SU-DHL-6 (cell line): ENCODE measurements around the gene RPS6KA4.

Experiments
- H2AFZ ChIP-seq: fragments of 200-600 bp; sonication (generic); 2 replicates; pipeline ENCODE4 v1.6.1; 2014; ENCODE audit warnings: low read depth, mild to moderate bottlenecking, moderate library complexity, mixed read lengths, antibody characterized with exemption, low read length; ENCODE audit not compliant: severe bottlenecking
- H3F3A ChIP-seq: fragments of 200-600 bp; shearing (Covaris generic); 2 replicates; pipeline ENCODE4 v1.6.0; 2016; ENCODE audit warnings: antibody characterized with exemption, mild to moderate bottlenecking; ENCODE audit not compliant: insufficient read depth
- H3K27ac ChIP-seq: fragments of 200-600 bp; sonication (generic); 2 replicates; pipeline ENCODE4 v1.5.1; 2016; ENCODE audit warnings: low read depth, mild to moderate bottlenecking, low read length, moderate library complexity, mixed read lengths
- H3K27me3 ChIP-seq: fragments of 200-600 bp; sonication (generic), shearing (Covaris generic); 2 replicates; pipeline ENCODE4 v1.6.0; 2014; ENCODE audit warnings: mild to moderate bottlenecking, low read length
- H3K36me3 ChIP-seq: fragments of 200-600 bp; sonication (generic); 2 replicates; pipeline ENCODE4 v1.6.1; 2014; ENCODE audit warnings: mild to moderate bottlenecking, low read length, mixed read lengths
- H3K4me2 ChIP-seq: fragments of 300-600, 200-600 bp; shearing (Covaris generic), sonication (generic); 2 replicates; pipeline ENCODE4 v1.6.0; 2014; ENCODE audit warnings: low read length, low read depth, mild to moderate bottlenecking; ENCODE audit not compliant: poor library complexity, severe bottlenecking
- H3K4me3 ChIP-seq: fragments of 200-600 bp; sonication (generic); 2 replicates; pipeline ENCODE4 v1.5.1; 2014; ENCODE audit warnings: antibody characterized with exemption, low read length, mild to moderate bottlenecking, mixed read lengths; ENCODE audit not compliant: insufficient read depth, poor library complexity, severe bottlenecking
- H3K79me2 ChIP-seq: fragments of 200-600 bp; sonication (generic); 2 replicates; pipeline ENCODE4 v1.6.1; 2014; ENCODE audit warnings: mild to moderate bottlenecking, low read length, moderate library complexity; ENCODE audit not compliant: insufficient read depth
- H3K9ac ChIP-seq: fragments of 200-600 bp; sonication (generic); 2 replicates; pipeline ENCODE4 v1.7.0; 2014; ENCODE audit warnings: mild to moderate bottlenecking, low read length
- H3K9me2 ChIP-seq: fragments of 200-600 bp; sonication (generic); replicated peaks from 2 replicates; pipeline ENCODE4 v1.6.1; 2014; ENCODE audit warnings: low read length; ENCODE audit not compliant: insufficient read depth
- H3K9me3 ChIP-seq: fragments of 200-600 bp; sonication (generic); 2 replicates; pipeline ENCODE4 v1.6.1; 2014; ENCODE audit warnings: low read length, mixed read lengths; ENCODE audit not compliant: insufficient read depth
- H4K20me1 ChIP-seq: fragments of 200-600 bp; sonication (generic); 2 replicates; pipeline ENCODE4 v1.6.1; 2014; ENCODE audit warnings: low read depth, mild to moderate bottlenecking, antibody characterized with exemption, low read length, moderate library complexity, mixed read lengths
- CTCF ChIP-seq: fragments of 200-600 bp; sonication (generic); IDR thresholded peaks from one replicate; pipeline ENCODE4 v1.5.1; 2017; ENCODE audit warnings: antibody characterized with exemption, mild to moderate bottlenecking, low read length, moderate library complexity; ENCODE audit not compliant: insufficient read depth, poor library complexity, severe bottlenecking
- EZH2phosphoT487 ChIP-seq: fragments of 200-600 bp; sonication (generic), shearing (Covaris generic); conservative IDR thresholded peaks from 2 replicates; pipeline ENCODE4 v1.6.1; 2018; ENCODE audit warnings: mild to moderate bottlenecking, antibody characterized with exemption, low read length, moderate library complexity, mixed read lengths

The RPS6KA4 gene

GRCh38 chr11:64367931-64368672 lies 9.1 kb downstream of the RPS6KA4 start:
- no peaks in the 10 kb centered on the region for H3K9me2 ChIP-seq
- no peaks in the 10 kb centered on the region for H3K79me2 ChIP-seq
- no peaks in the 10 kb centered on the region for H3K36me3 ChIP-seq
- no peak overlapping the region for H3K27ac ChIP-seq
- no peak overlapping the region for H2AFZ ChIP-seq
- no peaks in the 10 kb centered on the region for H3F3A ChIP-seq
- no peaks in the 10 kb centered on the region for H3K9me3 ChIP-seq
- no peaks in the 10 kb centered on the region for H3K27me3 ChIP-seq
- no peaks in the 10 kb centered on the region for H4K20me1 ChIP-seq
- no peak overlapping the region for H3K4me3 ChIP-seq
- TF ChIP-seq EZH2phosphoT487 (no peak), CTCF (no peak)
- H3K9ac ChIP-seq = no peak overlapping the region
- H3K4me2 ChIP-seq = no peak overlapping the region

GRCh38 chr11:64368673-64369074 lies 9.7 kb downstream of the RPS6KA4 start:
- Histone ChIP-seq H4K20me1 (no peaks in the 10 kb centered on the region), H3K4me2 (no peak overlapping the region), H3K4me3 (no peak overlapping the region), H3K27ac (no peak overlapping the region), H3K9me2 (no peaks in the 10 kb centered on the region), H3K36me3 (no peaks in the 10 kb centered on the region), H3K9ac (no peak overlapping the region), H3F3A (no peaks in the 10 kb centered on the region), H3K9me3 (no peaks in the 10 kb centered on the region), H3K27me3 (no peaks in the 10 kb centered on the region), H3K79me2 (no peaks in the 10 kb centered on the region), H2AFZ (no peak overlapping the region)
- TF ChIP-seq EZH2phosphoT487 (no peak), CTCF (no peak)

- Histone ChIP-seq H4K20me1 (no peaks in the 10 kb centered on the region), H3K27ac (no peak overlapping the region), H3K27me3 (no peaks in the 10 kb centered on the region), H3K36me3 (no peaks in the 10 kb centered on the region), H3K4me3 (no peak overlapping the region), H3K9me2 (no peaks in the 10 kb centered on the region), H2AFZ (no peak overlapping the region), H3K9ac (no peak overlapping the region), H3F3A (no peaks in the 10 kb centered on the region), H3K79me2 (no peaks in the 10 kb centered on the region), H3K4me2 (no peak overlapping the region), H3K9me3 (no peaks in the 10 kb centered on the region)
- TF ChIP-seq CTCF (no peak), EZH2phosphoT487 (no peak)
These were observed 10.8 kb downstream of the RPS6KA4 start for GRCh38 chr11:64369440-64370421.
